GM19099 (cell line): ENCODE data around the gene SPDYC.

Experiments used
- POLR2A ChIP-seq: IDR thresholded peaks from 3 replicates; pipeline ENCODE4 v1.6.1; 2011; ENCODE audit warnings: low read depth; ENCODE audit not compliant: insufficient read length; ENCODE audit errors: extremely low read depth

The SPDYC gene

GRCh38 chr11:65170058-65170534 lies at the start of gene SPDYC:
Gene SPDYC (plus strand): TSS chr11:65170233. CDS start chr11:65171358, 1,125 bp downstream.
- no peak for TF ChIP-seq POLR2A

GRCh38 chr11:65120831-65121230 lies 49.2 kb upstream of the SPDYC start:
- no peak for TF ChIP-seq POLR2A

GRCh38 chr11:65121447-65121864 lies 48.6 kb upstream of the SPDYC start:
- no peak for TF ChIP-seq POLR2A

DNA sequence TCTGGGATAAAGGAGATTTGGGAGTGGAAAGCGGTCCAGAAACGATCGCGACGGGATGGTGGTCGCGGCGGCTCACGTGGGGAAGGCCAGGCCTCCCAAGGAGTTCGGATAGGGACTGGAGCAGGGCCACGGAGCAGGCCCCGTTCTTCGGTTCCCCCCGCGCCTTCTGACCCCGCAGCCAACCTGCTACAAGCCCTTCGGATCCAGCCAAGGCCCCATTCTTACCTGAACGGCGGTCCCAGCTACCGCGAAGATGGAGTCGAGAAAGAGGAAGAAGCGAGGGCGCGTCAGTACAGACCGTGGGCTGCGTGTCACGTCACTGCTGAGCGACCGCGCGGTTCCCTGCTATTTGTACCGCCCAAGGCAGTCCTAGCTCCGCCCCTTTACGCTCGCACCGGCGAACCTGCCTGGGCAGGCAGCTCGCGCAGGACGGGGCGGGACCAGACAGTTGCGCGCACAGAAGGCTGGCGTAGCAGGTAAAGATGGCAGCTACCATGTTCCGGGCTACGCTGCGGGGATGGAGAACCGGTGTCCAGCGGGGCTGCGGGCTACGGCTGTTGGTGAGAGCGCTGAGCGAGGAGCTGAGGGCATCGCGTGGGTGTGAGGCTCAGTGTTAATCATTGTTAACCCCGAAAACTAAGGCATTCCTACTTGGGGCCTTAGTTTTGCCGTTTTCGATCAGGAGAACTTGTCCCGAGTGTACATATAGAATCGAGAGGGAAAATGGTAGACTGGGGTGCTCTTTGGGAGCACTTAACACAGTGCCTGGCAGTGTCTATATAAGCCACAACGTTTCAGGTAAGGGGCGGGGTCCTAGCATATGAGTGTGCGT lies 48.0 kb upstream of the SPDYC start, which contains the start of the genes FAU and MRPL49:
FAU (minus strand) TSS at position 270 of the 832 bp plus-strand sequence. CDS start 321 bp downstream, outside the sequence.
MRPL49 (plus strand) TSS at position 457 of the 832 bp plus-strand sequence; CDS start at position 483, 26 bp downstream.
- TF ChIP-seq POLR2A, result peak; percentile 93

- TF ChIP-seq POLR2A, result no peak
These were observed 45.4 kb upstream of the SPDYC start for GRCh38 chr11:65124480-65125196.

GRCh38 chr11:65125197-65126056 lies 44.6 kb upstream of the SPDYC start:
- no peak for TF ChIP-seq POLR2A

DNA sequence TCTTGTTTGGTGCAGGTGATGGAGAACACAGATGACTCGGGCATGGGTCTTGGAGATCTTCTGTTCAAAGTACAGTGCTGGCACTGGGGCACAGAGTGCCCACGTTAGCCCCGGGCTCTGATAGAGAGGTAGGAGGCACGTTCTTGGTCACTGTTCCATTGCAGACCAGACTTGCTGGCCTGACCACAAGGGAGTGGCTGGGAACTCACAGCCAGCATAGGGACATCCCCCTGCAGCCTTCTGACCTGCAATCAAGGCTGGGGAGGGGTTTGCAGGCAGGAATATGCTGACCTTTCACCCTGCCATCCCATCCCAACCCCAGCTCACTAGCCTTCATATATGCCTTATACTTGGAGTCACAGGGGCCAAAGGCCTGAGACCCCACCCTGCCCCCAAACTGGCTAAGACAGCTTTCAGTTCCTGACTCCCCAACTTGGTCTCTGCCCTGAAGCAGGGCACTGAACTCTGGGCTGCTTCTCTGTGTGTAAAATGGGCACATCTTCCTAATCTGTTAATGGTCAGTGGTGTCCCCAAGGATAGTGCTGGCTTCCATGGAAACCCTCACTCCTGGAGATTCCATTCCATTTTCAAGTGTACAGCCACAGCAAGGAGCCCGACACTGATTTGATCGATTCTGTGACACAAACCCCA lies 43.3 kb upstream of the SPDYC start:
- TF ChIP-seq POLR2A, result peak; percentile 14

- no peak for TF ChIP-seq POLR2A
These were observed 42.4 kb upstream of the SPDYC start for GRCh38 chr11:65127473-65128181.

DNA sequence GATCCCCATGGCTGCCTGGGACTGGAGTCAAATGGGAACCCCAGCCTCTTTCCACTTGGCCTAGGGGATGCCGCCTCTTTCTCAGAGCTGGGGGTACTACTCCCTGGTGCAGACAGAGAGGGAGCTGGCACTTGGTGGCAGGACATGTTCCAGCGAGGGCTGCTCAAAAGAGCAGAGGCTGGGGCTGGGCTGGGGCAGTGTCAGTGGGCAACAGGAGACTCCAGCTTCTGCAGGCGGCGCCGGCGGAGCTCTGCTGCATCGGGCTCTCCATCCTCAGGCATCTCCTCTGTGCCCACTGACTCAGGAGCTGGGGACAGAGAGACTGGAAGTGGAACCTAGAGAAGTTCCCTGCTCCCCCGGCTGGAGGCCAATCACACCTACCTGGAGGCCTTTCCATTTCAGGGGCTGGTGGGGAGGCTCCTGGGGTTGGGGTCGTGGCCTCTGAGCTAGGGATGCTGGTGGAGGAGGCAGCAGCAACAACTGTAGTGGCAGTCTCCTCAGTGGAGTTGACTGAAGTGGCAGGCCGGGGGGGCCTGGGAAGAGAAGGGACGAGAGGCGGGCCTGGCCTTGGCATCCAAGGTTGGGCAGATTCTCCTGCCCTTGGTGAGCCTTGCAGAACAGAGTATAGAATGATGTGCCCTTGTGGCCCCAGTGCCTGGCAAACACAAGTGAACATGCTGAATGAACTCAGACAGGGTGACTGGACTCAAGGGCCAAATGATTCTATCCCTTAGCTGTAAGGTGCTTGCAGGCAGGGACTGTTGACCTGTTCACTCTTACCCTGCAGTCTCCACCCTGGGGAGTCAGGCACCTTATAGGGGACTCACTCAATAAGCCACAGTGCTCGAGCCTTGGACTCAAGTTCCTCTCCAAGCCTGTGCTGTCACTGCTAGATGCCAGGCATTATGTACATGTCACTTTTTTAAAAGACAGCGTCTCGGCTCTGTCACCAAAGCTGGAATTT lies 41.6 kb upstream of the SPDYC start:
- no peak for TF ChIP-seq POLR2A

GRCh38 chr11:65129649-65130441 lies 40.2 kb upstream of the SPDYC start:
- TF ChIP-seq POLR2A, result no peak

GRCh38 chr11:65130631-65131416 lies 39.2 kb upstream of the SPDYC start:
- no peak for TF ChIP-seq POLR2A
